ENCODE data around the gene C15orf40. TPM values are rescaled to one million over a fixed set of nuclear protein-coding genes. Genes with fewer than 3 reads are reported as not detected.

Gene C15orf40
- polyA plus RNA-seq, 2 of the 4 experiments (the other 2 are of a cell fraction): 48.0 to 55.0 TPM

DNA sequence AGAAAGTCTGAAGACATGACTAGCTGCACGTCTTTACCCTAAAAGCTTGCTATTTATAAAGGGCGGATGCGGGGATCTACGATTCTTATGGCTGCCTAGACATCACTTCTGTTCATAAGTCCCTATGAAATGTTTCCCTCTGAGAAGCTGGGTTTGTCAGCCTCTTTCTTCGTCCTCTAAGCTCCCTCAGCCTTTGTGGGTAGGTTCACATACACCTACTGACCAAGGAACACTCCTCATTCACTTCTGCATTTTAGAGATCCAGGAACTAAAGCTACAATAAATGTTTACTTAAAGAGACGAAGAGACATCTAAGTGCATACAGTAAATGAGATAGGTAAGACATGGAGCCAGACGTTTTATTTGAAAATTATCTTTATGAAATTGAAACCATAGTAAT is 42.1 kb downstream of the C15orf40 start:
- WGBS (ENCODE audit: missing lambda C conversion rate): 60% methylated on average over 7 of the region's 7 CpGs
- DNase-seq (ENCODE audit: low read depth in 1 of 2, low spot score in 1 of 2): no peak
- Histone ChIP-seq H3K4me3 (no peak overlapping the region), H3K4me2 (no peak overlapping the region), H3K9me3 (no peaks in the 10 kb centered on the region), H3K27ac (no peak overlapping the region), H3K4me1 (no peaks in the 10 kb centered on the region)
- POLR2A ChIA-PET: no interaction called here
- ATAC-seq: no peak
- CTCF ChIA-PET: interaction anchor here (0.9 to 2.0 kb wide), 3 partner anchors 31 to 120 kb away, joined by 4 to 7 read pairs (median 5); partner anchors contain the start of gene C15orf40
- TF ChIP-seq, protein P1, sequence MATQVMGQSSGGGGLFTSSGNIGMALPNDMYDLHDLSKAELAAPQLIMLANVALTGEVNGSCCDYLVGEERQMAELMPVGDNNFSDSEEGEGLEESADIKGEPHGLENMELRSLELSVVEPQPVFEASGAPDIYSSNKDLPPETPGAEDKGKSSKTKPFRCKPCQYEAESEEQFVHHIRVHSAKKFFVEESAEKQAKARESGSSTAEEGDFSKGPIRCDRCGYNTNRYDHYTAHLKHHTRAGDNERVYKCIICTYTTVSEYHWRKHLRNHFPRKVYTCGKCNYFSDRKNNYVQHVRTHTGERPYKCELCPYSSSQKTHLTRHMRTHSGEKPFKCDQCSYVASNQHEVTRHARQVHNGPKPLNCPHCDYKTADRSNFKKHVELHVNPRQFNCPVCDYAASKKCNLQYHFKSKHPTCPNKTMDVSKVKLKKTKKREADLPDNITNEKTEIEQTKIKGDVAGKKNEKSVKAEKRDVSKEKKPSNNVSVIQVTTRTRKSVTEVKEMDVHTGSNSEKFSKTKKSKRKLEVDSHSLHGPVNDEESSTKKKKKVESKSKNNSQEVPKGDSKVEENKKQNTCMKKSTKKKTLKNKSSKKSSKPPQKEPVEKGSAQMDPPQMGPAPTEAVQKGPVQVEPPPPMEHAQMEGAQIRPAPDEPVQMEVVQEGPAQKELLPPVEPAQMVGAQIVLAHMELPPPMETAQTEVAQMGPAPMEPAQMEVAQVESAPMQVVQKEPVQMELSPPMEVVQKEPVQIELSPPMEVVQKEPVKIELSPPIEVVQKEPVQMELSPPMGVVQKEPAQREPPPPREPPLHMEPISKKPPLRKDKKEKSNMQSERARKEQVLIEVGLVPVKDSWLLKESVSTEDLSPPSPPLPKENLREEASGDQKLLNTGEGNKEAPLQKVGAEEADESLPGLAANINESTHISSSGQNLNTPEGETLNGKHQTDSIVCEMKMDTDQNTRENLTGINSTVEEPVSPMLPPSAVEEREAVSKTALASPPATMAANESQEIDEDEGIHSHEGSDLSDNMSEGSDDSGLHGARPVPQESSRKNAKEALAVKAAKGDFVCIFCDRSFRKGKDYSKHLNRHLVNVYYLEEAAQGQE (IDR thresholded peaks at IDR 0.05): no peak
- no peak for TF ChIP-seq HEYL (CRISPR knock-in tag; IDR thresholded peaks at IDR 0.05)
- no peak for TF ChIP-seq JUN (IDR thresholded peaks at IDR 0.05)
- no peak for TF ChIP-seq ZSCAN20 (CRISPR knock-in tag; IDR thresholded peaks at IDR 0.05)
- TF ChIP-seq KDM1A (IDR thresholded peaks at IDR 0.05; ENCODE audit: low read depth): no peak
- TF ChIP-seq, protein P2, sequence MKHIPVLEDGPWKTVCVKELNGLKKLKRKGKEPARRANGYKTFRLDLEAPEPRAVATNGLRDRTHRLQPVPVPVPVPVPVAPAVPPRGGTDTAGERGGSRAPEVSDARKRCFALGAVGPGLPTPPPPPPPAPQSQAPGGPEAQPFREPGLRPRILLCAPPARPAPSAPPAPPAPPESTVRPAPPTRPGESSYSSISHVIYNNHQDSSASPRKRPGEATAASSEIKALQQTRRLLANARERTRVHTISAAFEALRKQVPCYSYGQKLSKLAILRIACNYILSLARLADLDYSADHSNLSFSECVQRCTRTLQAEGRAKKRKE (CRISPR knock-in tag; IDR thresholded peaks at IDR 0.05; ENCODE audit: low read depth): no peak
- TF ChIP-seq NPAS2 (CRISPR knock-in tag; IDR thresholded peaks at IDR 0.05; ENCODE audit: borderline replicate concordance): no peak
- no peak for TF ChIP-seq GATA3 (IDR thresholded peaks at IDR 0.05; ENCODE audit: borderline replicate concordance)
- no peak for TF ChIP-seq SMC3 (IDR thresholded peaks at IDR 0.05)
- TF ChIP-seq FOSB (CRISPR knock-in tag; IDR thresholded peaks at IDR 0.05): no peak
- TF ChIP-seq ZC3H11A (IDR thresholded peaks at IDR 0.05): no peak
- no peak for TF ChIP-seq RFX5 (IDR thresholded peaks at IDR 0.05)
- no peak for TF ChIP-seq JUNB (IDR thresholded peaks at IDR 0.05)
- TF ChIP-seq NFE2L2 (conservative IDR thresholded peaks at IDR 0.05; ENCODE audit: low read length): no peak
- TF ChIP-seq CBX2 (IDR thresholded peaks at IDR 0.05; ENCODE audit: borderline replicate concordance, low read depth): no peak
- no peak for TF ChIP-seq TFCP2L1 (CRISPR knock-in tag; IDR thresholded peaks at IDR 0.05)
- TF ChIP-seq MYC (IDR thresholded peaks at IDR 0.05; ENCODE audit: borderline replicate concordance, low read length): no peak
- FAIRE-seq: no peak

DNA sequence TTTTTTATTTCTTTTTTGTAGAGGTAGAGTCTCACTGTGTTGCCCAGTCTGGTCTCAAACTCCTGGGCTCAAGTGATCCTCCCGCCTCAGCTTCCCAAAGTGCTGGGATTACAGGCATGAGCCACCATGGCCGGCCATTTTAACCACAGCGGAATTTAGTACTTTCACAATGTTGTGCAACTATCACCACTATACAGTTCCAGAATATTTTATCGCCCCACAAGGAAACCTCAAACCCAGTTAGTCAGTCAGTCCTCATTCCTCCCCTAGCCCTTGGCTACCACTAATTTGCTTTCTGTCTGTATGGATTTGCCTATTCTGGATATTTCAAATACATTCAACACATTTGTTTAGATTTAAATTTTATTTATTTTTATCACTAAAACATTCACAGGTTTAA is 43.4 kb downstream of the C15orf40 start:
- H3K4me1 ChIP-seq: no peaks in the 10 kb centered on the region
- CTCF ChIA-PET: interaction anchor here (0.7 to 1.5 kb wide), 2 partner anchors 32 to 119 kb away, joined by 3 to 4 read pairs; no protein-coding TSS in a partner anchor

DNA sequence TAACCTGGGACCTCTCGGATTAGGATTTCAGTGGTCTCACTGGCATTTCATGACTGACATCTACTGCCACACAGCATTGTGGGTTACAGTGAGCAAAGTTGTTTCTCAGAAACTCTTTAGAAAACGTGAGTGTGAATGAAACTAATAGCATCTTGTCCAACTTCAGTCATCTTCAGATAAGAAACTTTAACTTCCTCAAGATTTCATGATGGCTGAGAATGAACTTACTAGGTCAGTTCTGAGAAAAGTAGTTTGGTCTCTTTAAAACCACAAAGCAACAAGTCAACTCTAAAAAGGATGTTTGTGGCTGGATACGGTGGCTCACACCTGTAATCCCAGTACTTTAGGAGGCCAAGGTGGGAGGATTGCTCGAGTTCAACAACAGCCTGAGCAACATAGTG is 44.8 kb downstream of the C15orf40 start:
- no peak for DNase-seq (ENCODE audit: low read depth in 1 of 2, low spot score in 1 of 2)
- ChIA-PET CTCF (interaction anchor here (1.1 to 1.3 kb wide), 2 partner anchors 18 to 44 kb away, joined by 3 read pairs; no protein-coding TSS in a partner anchor), POLR2A (no interaction called here)
- 56% methylated on average over 4 of the region's 4 CpGs for WGBS (ENCODE audit: missing lambda C conversion rate)
- no peak overlapping the region for H3K4me2 ChIP-seq
- H3K4me3 ChIP-seq: no peak overlapping the region
- FAIRE-seq: no peak
- no peaks in the 10 kb centered on the region for H3K9me3 ChIP-seq
- H3K4me1 ChIP-seq: no peaks in the 10 kb centered on the region
- no peak overlapping the region for H3K27ac ChIP-seq
- TF ChIP-seq JUN (IDR thresholded peaks at IDR 0.05): no peak
- TF ChIP-seq HEYL (CRISPR knock-in tag; IDR thresholded peaks at IDR 0.05): no peak
- TF ChIP-seq, protein P3, sequence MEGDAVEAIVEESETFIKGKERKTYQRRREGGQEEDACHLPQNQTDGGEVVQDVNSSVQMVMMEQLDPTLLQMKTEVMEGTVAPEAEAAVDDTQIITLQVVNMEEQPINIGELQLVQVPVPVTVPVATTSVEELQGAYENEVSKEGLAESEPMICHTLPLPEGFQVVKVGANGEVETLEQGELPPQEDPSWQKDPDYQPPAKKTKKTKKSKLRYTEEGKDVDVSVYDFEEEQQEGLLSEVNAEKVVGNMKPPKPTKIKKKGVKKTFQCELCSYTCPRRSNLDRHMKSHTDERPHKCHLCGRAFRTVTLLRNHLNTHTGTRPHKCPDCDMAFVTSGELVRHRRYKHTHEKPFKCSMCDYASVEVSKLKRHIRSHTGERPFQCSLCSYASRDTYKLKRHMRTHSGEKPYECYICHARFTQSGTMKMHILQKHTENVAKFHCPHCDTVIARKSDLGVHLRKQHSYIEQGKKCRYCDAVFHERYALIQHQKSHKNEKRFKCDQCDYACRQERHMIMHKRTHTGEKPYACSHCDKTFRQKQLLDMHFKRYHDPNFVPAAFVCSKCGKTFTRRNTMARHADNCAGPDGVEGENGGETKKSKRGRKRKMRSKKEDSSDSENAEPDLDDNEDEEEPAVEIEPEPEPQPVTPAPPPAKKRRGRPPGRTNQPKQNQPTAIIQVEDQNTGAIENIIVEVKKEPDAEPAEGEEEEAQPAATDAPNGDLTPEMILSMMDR (IDR thresholded peaks at IDR 0.05): no peak
- no peak for TF ChIP-seq NFE2L2 (conservative IDR thresholded peaks at IDR 0.05; ENCODE audit: low read length)
- no peak for TF ChIP-seq KDM5A (IDR thresholded peaks at IDR 0.05)
- no peak for TF ChIP-seq POLR2A (IDR thresholded peaks at IDR 0.05; ENCODE audit: low read length)
- TF ChIP-seq ZC3H11A (IDR thresholded peaks at IDR 0.05): no peak
- no peak for TF ChIP-seq SMC3 (IDR thresholded peaks at IDR 0.05)
- no peak for TF ChIP-seq ZSCAN20 (CRISPR knock-in tag; IDR thresholded peaks at IDR 0.05)
- no peak for TF ChIP-seq TFCP2L1 (CRISPR knock-in tag; IDR thresholded peaks at IDR 0.05)
- no peak for TF ChIP-seq MAZ (IDR thresholded peaks at IDR 0.05; ENCODE audit: borderline replicate concordance, low read depth, low read length)
- TF ChIP-seq, protein P4, sequence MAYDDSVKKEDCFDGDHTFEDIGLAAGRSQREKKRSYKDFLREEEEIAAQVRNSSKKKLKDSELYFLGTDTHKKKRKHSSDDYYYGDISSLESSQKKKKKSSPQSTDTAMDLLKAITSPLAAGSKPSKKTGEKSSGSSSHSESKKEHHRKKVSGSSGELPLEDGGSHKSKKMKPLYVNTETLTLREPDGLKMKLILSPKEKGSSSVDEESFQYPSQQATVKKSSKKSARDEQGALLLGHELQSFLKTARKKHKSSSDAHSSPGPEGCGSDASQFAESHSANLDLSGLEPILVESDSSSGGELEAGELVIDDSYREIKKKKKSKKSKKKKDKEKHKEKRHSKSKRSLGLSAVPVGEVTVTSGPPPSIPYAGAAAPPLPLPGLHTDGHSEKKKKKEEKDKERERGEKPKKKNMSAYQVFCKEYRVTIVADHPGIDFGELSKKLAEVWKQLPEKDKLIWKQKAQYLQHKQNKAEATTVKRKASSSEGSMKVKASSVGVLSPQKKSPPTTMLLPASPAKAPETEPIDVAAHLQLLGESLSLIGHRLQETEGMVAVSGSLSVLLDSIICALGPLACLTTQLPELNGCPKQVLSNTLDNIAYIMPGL (CRISPR knock-in tag; IDR thresholded peaks at IDR 0.05; ENCODE audit: borderline replicate concordance): no peak
- TF ChIP-seq, protein P2 (CRISPR knock-in tag; IDR thresholded peaks at IDR 0.05; ENCODE audit: low read depth): no peak
- no peak for TF ChIP-seq CHD4 (IDR thresholded peaks at IDR 0.05; ENCODE audit: borderline replicate concordance)
- no peak for TF ChIP-seq FOSL2 (IDR thresholded peaks at IDR 0.05)
- TF ChIP-seq FOSL2 (CRISPR knock-in tag; IDR thresholded peaks at IDR 0.05): no peak
- no peak for TF ChIP-seq CBX2 (IDR thresholded peaks at IDR 0.05; ENCODE audit: borderline replicate concordance, low read depth)
- no peak for ATAC-seq

More for the DNA sequence above, 43.4 kb downstream of the C15orf40 start:
- TF ChIP-seq JUNB (IDR thresholded peaks at IDR 0.05): no peak
- POLR2A ChIA-PET: no interaction called here
- Histone ChIP-seq H3K27ac (no peak overlapping the region), H3K4me3 (no peak overlapping the region), H3K9me3 (no peaks in the 10 kb centered on the region), H3K4me2 (no peak overlapping the region)
- ATAC-seq: no peak
- no peak for DNase-seq (ENCODE audit: low read depth in 1 of 2, low spot score in 1 of 2)
- FAIRE-seq: no peak
- 92% methylated on average over 4 of the region's 4 CpGs for WGBS (ENCODE audit: missing lambda C conversion rate)

All from A549 (cell line).